Measurements from ENCODE around the gene GATC. TPM values are rescaled to one million over a fixed set of nuclear protein-coding genes. Genes with fewer than 3 reads are reported as not detected.
A peak's percentile ranks its signal among the peaks of the same experiment; 100 is the strongest.

Gene GATC
- total and polyA plus RNA-seq, 10 of the 15 experiments (the other 5 are each of a cell fraction or from before 2014, with no cell fraction given): 5.1 to 40.3 (median 22.9) TPM

DNA sequence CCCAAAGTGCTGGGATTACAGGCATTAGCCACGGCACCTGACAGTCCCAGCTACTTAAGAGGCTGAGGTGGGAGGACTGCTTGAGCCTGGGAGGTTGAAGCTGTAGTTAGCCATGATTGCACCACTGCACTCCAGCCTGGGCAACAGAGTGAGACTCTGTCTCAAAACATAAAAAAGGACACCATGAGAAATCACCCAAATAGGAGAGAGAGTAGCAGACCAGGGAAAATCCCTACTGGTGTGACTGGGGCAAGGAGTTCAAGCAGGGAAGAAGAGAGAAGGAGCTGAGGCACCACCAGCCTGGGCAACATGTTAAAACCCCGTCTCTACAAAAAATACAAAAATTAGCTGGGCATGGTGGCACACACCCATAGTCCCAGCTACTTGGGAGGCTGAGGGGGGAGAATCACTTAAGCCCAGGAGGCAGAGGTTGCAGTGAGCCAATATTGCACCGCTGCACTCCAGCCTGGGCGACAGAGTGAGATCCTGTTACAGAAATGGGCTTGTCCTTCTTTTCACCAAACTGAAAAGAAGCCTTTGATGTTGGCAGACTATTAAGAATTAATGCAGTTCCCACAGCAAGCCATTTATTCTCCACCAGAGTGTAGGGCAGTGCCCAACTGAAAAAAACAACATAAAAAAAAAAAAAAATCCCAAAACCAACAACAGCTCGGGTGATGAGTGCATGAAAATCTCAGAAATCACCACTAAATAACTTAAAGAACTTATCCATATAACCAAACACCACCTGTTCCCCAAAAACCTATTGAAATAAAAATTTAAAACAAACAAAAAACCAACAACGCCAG is 27.8 kb downstream of the GATC start:
- no peaks in the 10 kb centered on the region for H3K36me3 ChIP-seq (ENCODE audit: control insufficient read depth in 2 of 2, insufficient read depth in 2 of 2, low read length in 1 of 2)
- no peak overlapping the region for H2AFZ ChIP-seq (ENCODE audit: control insufficient read depth, low read depth, low read length)
- ATAC-seq (no peak), FAIRE-seq (no peak), DNase-seq (ENCODE audit: low read depth, low spot score) (no peak)
- ChIA-PET RAD21 (ENCODE audit: unreplicated experiment) (interaction anchor here (0.7 to 0.8 kb wide), 2 partner anchors 23 to 76 kb away, joined by 3 to 6 read pairs; no protein-coding TSS in a partner anchor), SMC1A (ENCODE audit: uncharacterized antibody, unreplicated experiment) (interaction anchor here (1.1 to 1.3 kb wide), 2 partner anchors 10 to 23 kb away, joined by 3 read pairs; no protein-coding TSS in a partner anchor), CTCF (interaction anchor here (0.6 to 2.7 kb wide), 7 partner anchors 12 to 157 kb away, joined by 3 to 9 read pairs (median 5); partner anchors contain the start of gene DYNLL1), POLR2A (interaction anchor here (0.6 to 2.0 kb wide), 5 partner anchors 11 to 64 kb away, joined by 4 to 7 read pairs (median 4); no protein-coding TSS in a partner anchor)
- H3K27ac ChIP-seq (ENCODE audit: control insufficient read depth, insufficient read depth): no peak overlapping the region
- TF ChIP-seq PAX5 (IDR thresholded peaks at IDR 0.05; ENCODE audit: borderline replicate concordance, low read depth, low read length) (no peak), CBX3 (IDR thresholded peaks at IDR 0.05; ENCODE audit: borderline replicate concordance, low read depth) (no peak)
- intact Hi-C loops (cut with micrococcal nuclease; ENCODE audit: unreplicated experiment) (no loop called here), in situ Hi-C loops (cut with MboI) (no loop called here)
- H3K4me1 ChIP-seq (ENCODE audit: control insufficient read depth, insufficient read depth, low read length): peaks cover 4% of the 10 kb centered on the region; the same call in 1 of the 2 replicates
- WGBS (ENCODE audit: insufficient coverage, insufficient replicate concordance, low lambda C conversion rate, missing lambda C conversion rate): 74% methylated on average over 6 of the region's 6 CpGs
- no peaks in the 10 kb centered on the region for H3K27me3 ChIP-seq (replicated peaks in 1 of 2; ENCODE audit: control insufficient read depth in 2 of 2, insufficient read depth in 2 of 2, low read length in 1 of 2)
- no peak overlapping the region for H3K9ac ChIP-seq (ENCODE audit: control insufficient read depth, insufficient read depth, low read length)
- BruUV-seq (replicated peaks): no TSS peak
- no peaks in the 10 kb centered on the region for H3K9me3 ChIP-seq (replicated peaks; ENCODE audit: control insufficient read depth, insufficient read depth, low read length)
- H3K79me2 ChIP-seq (ENCODE audit: control insufficient read depth, insufficient read depth, low read length): peaks cover 13% of the 10 kb centered on the region
- no peaks in the 10 kb centered on the region for H4K20me1 ChIP-seq (ENCODE audit: control insufficient read depth, insufficient read depth)
- 0 out of 2 replicates have a peak overlapping the region, but pooled peaks have one; percentile 17 for H3K4me2 ChIP-seq (ENCODE audit: control insufficient read depth, insufficient read depth)
- H3K4me3 ChIP-seq: no peak overlapping the region

DNA sequence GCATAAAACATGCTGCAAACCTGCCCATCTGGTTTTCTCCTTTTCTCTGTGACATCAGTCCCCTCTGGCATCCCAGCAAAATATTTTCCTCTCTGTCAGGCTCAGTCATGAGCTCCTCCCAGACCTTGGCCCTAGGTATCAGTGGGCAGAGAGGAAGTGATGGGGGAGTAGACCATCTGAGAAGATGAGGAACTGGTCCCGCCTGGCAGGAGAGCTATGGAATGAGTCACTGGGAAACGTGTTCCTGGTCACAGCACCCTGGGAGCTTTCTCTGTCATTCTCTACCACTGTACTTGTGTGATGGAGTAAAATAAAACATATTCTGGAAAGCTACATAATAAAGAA is 28.3 kb downstream of the GATC start:
- Histone ChIP-seq H3K4me3 (no peak overlapping the region), H3K27me3 (replicated peaks in 1 of 2; ENCODE audit: control insufficient read depth in 2 of 2, insufficient read depth in 2 of 2, low read length in 1 of 2) (no peaks in the 10 kb centered on the region), H2AFZ (ENCODE audit: control insufficient read depth, low read depth, low read length) (no peak overlapping the region), H3K27ac (ENCODE audit: control insufficient read depth, insufficient read depth) (no peak overlapping the region), H3K4me2 (ENCODE audit: control insufficient read depth, insufficient read depth) (no peak overlapping the region), H3K4me1 (ENCODE audit: control insufficient read depth, insufficient read depth, low read length) (peaks cover 4% of the 10 kb centered on the region; the same call in 1 of the 2 replicates), H4K20me1 (ENCODE audit: control insufficient read depth, insufficient read depth) (no peaks in the 10 kb centered on the region), H3K9ac (ENCODE audit: control insufficient read depth, insufficient read depth, low read length) (no peak overlapping the region), H3K36me3 (ENCODE audit: control insufficient read depth in 2 of 2, insufficient read depth in 2 of 2, low read length in 1 of 2) (no peaks in the 10 kb centered on the region), H3K9me3 (replicated peaks; ENCODE audit: control insufficient read depth, insufficient read depth, low read length) (no peaks in the 10 kb centered on the region), H3K79me2 (ENCODE audit: control insufficient read depth, insufficient read depth, low read length) (peaks cover 9% of the 10 kb centered on the region)
- ChIA-PET CTCF (interaction anchor here (0.7 to 2.7 kb wide), 8 partner anchors 11 to 157 kb away, joined by 3 to 9 read pairs (median 4); partner anchors contain the start of gene DYNLL1), RAD21 (ENCODE audit: unreplicated experiment) (interaction anchor here (0.7 kb wide), 1 partner anchor 22 kb away, joined by 6 read pairs; no protein-coding TSS in a partner anchor), POLR2A (interaction anchor here (1.0 to 1.3 kb wide), 2 partner anchors 11 to 22 kb away, joined by 4 read pairs; no protein-coding TSS in a partner anchor), SMC1A (ENCODE audit: uncharacterized antibody, unreplicated experiment) (interaction anchor here (1.3 kb wide), 1 partner anchor 9 kb away, joined by 3 read pairs; no protein-coding TSS in a partner anchor)
- DNase-seq (ENCODE audit: low read depth, low spot score) (no peak), FAIRE-seq (no peak), ATAC-seq (peak; percentile 3; the same call in 1 of the 3 replicates)
- intact Hi-C loops (cut with micrococcal nuclease; ENCODE audit: unreplicated experiment): no loop called here
- WGBS (ENCODE audit: insufficient coverage, insufficient replicate concordance, low lambda C conversion rate, missing lambda C conversion rate): 3% methylated on average over 2 of the region's 2 CpGs
- no TSS peak for BruUV-seq (replicated peaks)
- in situ Hi-C loops (cut with MboI): no loop called here
- TF ChIP-seq SMAD1 (IDR thresholded peaks at IDR 0.05; ENCODE audit: low read depth, partially characterized antibody): no peak
- TF ChIP-seq IKZF2 (IDR thresholded peaks at IDR 0.05): peak; percentile 17 to 35; a peak in 2 of 4 replicates
- no peak for TF ChIP-seq MEF2A (IDR thresholded peaks at IDR 0.05; ENCODE audit: insufficient read depth, low read depth, low read length)
- TF ChIP-seq JUNB (IDR thresholded peaks at IDR 0.05): no peak
- no peak for TF ChIP-seq KDM1A (IDR thresholded peaks at IDR 0.05; ENCODE audit: borderline replicate concordance)
- no peak for TF ChIP-seq STAT3 (IDR thresholded peaks at IDR 0.05; ENCODE audit: low read depth, low read length)
- no peak for TF ChIP-seq CREM (IDR thresholded peaks at IDR 0.05; ENCODE audit: low read depth)
- TF ChIP-seq, protein P1, sequence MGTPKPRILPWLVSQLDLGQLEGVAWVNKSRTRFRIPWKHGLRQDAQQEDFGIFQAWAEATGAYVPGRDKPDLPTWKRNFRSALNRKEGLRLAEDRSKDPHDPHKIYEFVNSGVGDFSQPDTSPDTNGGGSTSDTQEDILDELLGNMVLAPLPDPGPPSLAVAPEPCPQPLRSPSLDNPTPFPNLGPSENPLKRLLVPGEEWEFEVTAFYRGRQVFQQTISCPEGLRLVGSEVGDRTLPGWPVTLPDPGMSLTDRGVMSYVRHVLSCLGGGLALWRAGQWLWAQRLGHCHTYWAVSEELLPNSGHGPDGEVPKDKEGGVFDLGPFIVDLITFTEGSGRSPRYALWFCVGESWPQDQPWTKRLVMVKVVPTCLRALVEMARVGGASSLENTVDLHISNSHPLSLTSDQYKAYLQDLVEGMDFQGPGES (IDR thresholded peaks at IDR 0.05): no peak
- TF ChIP-seq ZBED1 (IDR thresholded peaks at IDR 0.05; ENCODE audit: borderline replicate concordance): no peak
- TF ChIP-seq TBL1XR1 (IDR thresholded peaks at IDR 0.05; ENCODE audit: low read depth, low read length): no peak
- no peak for TF ChIP-seq SMC3 (IDR thresholded peaks at IDR 0.05; ENCODE audit: borderline replicate concordance, low read length)
- peak; percentile 64 for TF ChIP-seq EED (IDR thresholded peaks at IDR 0.05; ENCODE audit: low read depth)
- peak; percentile 68; the same call in 1 of the 2 replicates for TF ChIP-seq SPI1 (IDR thresholded peaks at IDR 0.05; ENCODE audit: borderline replicate concordance, insufficient read depth, low read depth, low read length)
- no peak for TF ChIP-seq PAX8 (IDR thresholded peaks at IDR 0.05)

All from GM12878 (cell line).